ENCODE measurements around the gene DBF4B.

- TF ChIP-seq POLR2A (IDR thresholded peaks at IDR 0.05) = peak; percentile 29 to 54
- no peak for TF ChIP-seq CTCF (IDR thresholded peaks at IDR 0.05)
Observed at GRCh38 chr17:44689477-44690217, 18.8 kb upstream of the DBF4B start, which contains the start of gene CCDC43.
